ENCODE results near the gene CARM1.

DNA sequence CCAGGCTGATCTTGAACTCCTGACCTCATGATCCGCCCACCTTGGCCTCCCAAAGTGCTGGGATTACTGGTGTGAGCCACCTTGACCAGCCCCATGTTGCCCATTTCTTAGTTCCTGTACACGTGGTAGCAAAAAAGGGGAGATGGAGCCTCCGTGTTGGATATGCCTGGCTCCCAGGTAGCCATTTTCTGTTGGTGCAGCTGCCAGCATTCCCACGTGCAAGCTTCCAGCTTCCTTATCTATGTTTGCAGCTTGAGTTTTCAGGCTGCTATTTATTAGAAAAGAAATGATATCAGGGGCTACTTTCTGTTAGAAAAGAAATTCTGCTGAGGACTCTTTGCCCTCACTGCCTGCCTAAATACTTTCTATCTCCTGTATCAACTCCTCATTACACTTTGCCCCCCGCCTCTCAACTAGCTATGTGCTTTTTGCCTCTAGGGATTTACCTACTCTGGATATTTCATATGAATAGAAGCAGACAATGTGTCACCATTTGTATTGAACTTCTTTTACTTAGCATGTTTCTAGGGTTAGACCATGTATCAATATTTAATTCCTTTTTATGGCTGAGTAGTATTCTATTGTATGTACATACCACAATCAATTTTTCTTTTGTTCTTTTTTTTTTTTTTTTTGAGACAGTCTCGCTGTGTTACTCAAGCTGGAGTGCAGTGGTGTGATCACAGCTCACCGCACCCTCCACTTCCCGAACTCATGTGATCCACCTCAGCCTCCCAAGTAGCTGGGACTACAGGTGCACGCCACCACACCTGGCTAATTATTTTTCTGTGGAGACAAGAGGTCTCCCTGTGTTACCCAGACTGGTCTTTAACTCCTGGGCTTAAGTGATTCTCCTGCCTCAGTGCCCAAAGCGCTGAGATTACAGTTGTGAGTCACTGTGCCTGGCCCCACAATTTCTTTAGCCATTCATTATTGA, 32.0 kb upstream of the CARM1 start:
- TF ChIP-seq, protein P1, sequence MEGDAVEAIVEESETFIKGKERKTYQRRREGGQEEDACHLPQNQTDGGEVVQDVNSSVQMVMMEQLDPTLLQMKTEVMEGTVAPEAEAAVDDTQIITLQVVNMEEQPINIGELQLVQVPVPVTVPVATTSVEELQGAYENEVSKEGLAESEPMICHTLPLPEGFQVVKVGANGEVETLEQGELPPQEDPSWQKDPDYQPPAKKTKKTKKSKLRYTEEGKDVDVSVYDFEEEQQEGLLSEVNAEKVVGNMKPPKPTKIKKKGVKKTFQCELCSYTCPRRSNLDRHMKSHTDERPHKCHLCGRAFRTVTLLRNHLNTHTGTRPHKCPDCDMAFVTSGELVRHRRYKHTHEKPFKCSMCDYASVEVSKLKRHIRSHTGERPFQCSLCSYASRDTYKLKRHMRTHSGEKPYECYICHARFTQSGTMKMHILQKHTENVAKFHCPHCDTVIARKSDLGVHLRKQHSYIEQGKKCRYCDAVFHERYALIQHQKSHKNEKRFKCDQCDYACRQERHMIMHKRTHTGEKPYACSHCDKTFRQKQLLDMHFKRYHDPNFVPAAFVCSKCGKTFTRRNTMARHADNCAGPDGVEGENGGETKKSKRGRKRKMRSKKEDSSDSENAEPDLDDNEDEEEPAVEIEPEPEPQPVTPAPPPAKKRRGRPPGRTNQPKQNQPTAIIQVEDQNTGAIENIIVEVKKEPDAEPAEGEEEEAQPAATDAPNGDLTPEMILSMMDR (IDR thresholded peaks at IDR 0.05), result no peak
- TF ChIP-seq POLR2AphosphoS5 (IDR thresholded peaks at IDR 0.05) (no peak), POLR2A (IDR thresholded peaks at IDR 0.05) (no peak), EP300 (IDR thresholded peaks at IDR 0.05) (no peak)

Measured in gastroesophageal sphincter (tissue), 3 donors.